ENCODE measurements around the gene POLRMT.

The POLRMT gene

DNA sequence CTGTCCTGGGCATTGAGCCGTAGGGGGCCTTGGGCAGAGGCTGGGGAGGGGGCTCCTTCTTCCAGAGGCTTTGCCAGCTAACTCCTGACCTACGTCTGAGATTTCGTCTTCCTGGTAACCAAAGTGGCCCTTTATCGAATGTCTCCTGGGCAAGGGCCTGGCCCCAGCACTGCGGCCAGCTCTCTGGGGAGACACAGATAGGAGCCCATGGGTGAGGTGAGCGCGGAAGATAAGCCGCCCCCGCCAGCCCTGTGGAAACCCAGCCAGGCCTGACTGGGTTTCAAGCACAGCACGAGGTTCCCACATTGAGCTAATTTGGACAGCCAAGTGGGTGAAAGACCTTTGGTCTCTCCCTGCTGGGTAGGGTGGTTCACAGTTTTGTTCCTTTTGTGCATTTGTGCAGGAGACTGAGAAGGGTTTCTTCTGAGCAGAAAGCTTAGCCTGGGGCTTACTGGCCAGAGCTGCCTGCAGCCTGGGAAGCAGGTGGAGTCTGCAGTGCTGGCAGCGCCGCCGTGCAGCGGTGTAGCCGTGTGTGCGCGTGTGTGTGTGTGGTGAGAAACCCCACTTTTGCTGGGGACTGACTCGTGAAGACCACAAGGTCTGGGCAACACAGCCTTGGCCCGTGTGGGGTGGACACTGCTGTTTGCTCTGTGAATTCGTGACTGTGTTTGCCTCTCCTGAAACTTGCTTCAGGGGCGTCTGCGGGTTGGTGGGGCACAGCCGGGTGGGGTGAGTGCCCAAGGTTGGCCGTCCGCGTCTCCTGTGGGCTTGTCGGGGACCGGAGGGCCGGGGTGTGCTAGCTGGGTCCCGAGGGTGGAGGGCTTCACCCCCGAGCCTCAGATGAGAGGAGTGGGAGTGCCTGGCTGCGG, 58.4 kb downstream of the POLRMT start:
- no peak for DNase-seq

DNA sequence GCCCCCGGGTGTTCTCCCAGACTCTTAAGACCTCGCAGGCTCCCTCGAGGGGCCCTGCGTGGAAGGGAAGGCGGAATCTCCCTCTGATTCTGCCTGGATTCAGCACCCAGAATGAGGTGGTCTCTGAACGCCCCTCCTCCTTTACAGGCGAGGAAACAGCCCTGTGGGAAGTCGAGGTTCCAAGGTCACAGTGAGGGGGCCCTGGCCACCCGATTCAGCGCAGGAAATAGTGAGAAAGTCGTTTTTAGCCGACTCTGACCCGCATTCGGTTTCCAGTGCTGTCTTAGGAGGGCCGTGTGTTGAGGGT, 59.9 kb downstream of the POLRMT start:
- DNase-seq: no peak

DNA sequence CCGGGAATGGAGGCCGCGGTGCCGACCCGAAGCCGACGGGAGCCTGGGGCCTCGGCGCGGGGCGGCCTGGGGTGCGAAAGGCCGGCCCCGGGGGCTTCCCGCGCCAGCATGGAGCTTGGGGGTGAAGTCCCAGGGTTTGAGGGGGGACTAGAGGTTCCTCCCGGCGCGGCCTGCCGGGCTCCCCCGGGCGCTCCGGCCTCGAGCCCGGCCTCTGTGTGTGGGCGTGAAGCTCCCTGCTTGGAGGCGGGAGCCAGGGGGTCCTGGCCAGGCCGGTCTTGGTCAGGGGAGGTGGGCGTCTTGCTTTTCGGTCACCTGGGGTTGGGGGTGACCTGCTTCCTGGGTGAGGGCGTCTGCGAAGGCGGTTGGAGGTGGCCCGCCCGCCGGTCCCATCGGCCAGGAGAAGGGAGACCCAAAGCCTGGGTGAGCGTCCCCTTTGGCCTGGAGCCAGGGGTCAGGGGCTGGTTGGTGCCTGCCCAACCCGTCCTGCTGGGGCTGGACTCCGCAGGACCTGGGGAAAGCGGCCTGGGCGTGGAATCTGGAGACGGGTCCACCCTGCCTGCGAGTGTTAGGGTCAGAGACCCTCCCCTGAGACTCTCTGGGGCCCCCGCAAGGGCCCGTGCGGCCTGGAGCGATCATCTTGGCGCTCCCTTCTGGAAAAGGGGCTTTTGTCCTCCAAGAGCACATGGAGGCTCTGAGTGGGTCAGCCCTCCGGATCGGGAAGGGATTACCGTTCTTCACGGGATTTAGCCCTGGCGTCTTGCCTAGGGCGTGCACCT, 60.4 kb downstream of the POLRMT start:
- no peak for DNase-seq

DNA sequence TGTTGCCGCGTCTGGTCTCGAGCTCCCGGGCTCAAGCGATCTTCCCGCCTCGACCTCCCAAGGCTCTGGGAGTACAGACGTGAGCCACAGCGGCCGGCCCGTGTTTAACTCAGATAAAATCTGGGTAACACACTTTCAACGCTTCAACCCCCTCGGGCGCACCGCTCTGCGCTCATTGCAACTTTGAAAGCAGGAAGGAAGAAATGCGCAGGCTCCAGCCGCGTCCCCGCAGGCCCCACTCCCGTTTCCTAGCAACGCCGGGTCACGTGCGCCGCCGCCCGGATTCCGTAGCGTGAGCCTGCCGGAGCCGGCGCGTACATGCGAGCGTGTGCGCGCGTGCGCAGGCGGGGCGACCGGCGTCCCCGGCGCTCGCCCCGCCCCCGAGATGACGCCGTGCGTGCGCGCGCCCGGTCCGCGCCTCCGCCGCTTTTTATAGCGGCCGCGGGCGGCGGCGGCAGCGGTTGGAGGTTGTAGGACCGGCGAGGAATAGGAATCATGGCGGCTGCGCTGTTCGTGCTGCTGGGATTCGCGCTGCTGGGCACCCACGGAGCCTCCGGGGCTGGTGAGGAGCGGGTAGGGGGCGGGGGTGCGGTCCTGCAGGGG, 61.1 kb downstream of the POLRMT start, which contains the start of gene BSG:
BSG (plus strand) TSS at position 457 of the 603 bp plus-strand sequence; CDS start at position 496, 39 bp downstream.
- peak; percentile 97 for DNase-seq

DNA sequence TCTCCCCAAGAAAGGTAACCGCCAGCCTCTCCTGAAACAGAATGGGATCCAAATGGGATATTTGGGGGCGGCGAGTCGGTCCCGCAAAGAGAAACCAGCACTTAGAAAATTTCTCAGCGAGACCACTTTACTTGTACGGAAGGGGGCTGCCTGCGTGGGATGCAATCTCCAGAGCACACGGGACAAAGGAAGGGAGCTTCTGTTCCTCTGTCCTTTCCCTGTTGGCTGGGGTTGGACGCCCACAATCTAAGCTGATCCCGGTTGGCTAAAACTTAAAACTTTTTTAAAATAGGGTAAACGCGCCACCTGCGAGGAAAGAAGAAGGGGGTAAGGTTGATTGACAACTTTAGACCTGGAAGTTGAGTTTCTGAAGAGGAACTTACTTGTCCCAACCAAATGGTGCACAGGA, 61.8 kb downstream of the POLRMT start:
- DNase-seq: no peak

DNA sequence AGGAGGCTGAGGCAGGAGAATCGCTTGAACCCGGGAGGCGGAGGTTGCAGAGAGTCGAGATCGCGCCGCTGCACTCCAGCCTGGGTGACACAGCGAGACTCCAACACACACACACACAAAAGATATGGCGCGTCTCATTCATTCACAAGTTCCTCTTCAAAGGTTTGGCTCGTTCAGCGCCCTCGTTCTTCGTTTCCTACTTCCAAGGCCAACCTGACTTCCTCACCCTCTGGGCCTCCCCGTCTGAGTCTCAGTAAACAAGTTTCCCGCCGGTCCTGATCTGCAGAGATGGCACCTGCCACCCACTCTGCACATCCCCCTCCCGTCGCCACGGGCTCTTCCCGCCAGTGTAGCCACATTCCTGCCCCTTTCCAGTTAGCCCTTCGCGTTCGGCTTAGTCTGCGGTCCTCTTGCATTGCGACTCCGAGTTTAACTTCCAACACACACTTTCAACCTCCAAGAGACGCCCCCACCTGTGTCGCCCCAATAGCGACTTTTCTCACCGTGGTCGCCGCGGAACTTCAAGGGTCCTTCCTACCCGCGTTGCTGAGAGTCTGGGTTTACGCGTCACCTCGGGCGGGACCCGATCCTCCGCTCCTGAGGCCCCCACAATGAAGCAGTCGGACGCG, 62.3 kb downstream of the POLRMT start:
- peak; percentile 73 for DNase-seq

DNA sequence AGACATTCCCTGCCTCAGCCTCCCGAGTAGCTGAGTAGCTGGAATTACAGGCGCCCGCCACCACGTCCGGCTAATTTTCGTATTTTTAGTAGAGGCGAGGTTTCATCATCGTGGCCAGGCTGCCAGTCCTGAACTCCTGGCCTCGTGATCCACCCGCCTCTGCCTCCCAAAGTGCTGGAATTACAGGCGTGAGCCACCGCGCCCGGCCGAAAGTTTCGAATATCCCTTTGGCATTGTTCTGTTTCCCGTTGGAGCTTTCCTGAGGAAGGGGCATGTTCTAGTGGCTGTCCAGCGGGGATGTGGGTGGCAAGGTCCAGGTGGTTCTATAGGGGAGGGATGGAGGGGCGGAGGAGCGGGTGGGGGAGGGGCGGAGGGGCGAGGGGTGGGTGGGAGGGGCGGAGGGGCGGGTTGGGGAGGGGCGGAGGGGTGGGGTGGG, 63.1 kb downstream of the POLRMT start:
- DNase-seq: no peak

DNA sequence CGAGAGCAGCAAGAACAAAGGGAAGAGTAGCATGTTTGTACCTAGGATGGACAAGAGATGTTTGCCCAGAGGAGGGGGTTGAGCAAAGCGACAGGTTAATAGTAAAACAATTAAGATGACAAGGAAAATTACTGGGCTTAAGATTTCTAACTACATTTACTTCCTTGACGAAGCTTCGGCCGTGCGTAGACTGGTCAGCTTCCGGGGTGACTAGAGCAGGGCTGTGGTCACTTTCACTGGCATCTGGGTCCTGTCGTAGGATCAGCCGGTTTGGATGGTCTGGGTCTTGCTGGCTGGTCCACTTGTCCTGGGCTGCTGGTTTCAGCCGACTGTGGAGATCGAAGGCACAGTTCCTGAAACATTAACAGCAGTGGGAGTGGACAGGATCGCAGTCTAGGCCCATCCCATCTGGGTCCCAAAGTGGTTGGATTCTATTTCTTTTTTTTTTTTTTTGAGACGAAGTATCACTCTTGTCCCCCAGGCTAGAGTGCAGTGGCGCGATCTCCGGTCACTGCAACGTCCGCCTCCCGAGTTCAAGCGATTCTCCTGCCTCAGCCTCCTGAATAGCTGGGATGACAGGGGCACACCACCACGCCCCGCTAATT, 65.9 kb downstream of the POLRMT start:
- DNase-seq: no peak

Measured in COR-L47 (cell line).